ENCODE results near the gene CDH11. TPM values are rescaled to one million over a fixed set of nuclear protein-coding genes. Genes with fewer than 3 reads are reported as not detected.

The CDH11 gene
- total and polyA plus RNA-seq, 4 donors, result 0.72 to 5.3 (median 1.9) TPM

- Histone ChIP-seq H3K4me1 (ENCODE audit: control insufficient read depth in 4 of 4, insufficient read depth in 4 of 4, low read length in 3 of 4) (peaks cover 9 to 24% (median 16%) of the 10 kb centered on the region in 4 donors), H3K4me3 (ENCODE audit: low read depth in 1 of 3, low read length in 3 of 3) (no peak overlapping the region), H3K27me3 (ENCODE audit: control insufficient read depth in 4 of 4, insufficient read depth in 4 of 4, low read length in 3 of 4) (peaks cover 0 to 4% (median 1%) of the 10 kb centered on the region in 4 donors), H3K9ac (ENCODE audit: low read depth in 1 of 2, low read length in 2 of 2) (no peak overlapping the region), H3K9me3 (ENCODE audit: control insufficient read depth in 4 of 4, low read length in 3 of 4) (no peaks in the 10 kb centered on the region), H3K36me3 (ENCODE audit: control insufficient read depth in 4 of 4, insufficient read depth in 3 of 4, low read depth in 1 of 4, low read length in 3 of 4) (no peaks in the 10 kb centered on the region), H3K27ac (ENCODE audit: low read depth in 1 of 2, low read length in 2 of 2) (no peak overlapping the region)
- TF ChIP-seq FOXA2 (IDR thresholded peaks at IDR 0.05) (no peak), HNF4A (conservative IDR thresholded peaks at IDR 0.05) (peak; percentile 19 to 25)
- 54% methylated on average over 7 of the region's 7 CpGs for WGBS
- DNase-seq (ENCODE audit: low spot score), result no peak
Observed at GRCh38 chr16:65124212-65124548, 2.3 kb upstream of the CDH11 start.

GRCh38 chr16:65123396-65124211, 1.7 kb upstream of the CDH11 start:
- WGBS, result 6% methylated on average over 51 of the region's 51 CpGs
- Histone ChIP-seq H3K9me3 (ENCODE audit: control insufficient read depth in 4 of 4, low read length in 3 of 4) (no peaks in the 10 kb centered on the region), H3K36me3 (ENCODE audit: control insufficient read depth in 4 of 4, insufficient read depth in 3 of 4, low read depth in 1 of 4, low read length in 3 of 4) (no peaks in the 10 kb centered on the region), H3K27me3 (ENCODE audit: control insufficient read depth in 4 of 4, insufficient read depth in 4 of 4, low read length in 3 of 4) (peaks cover 0 to 4% (median 3%) of the 10 kb centered on the region in 4 donors), H3K4me3 (ENCODE audit: low read depth in 1 of 3, low read length in 3 of 3) (peak overlapping the region in 2 of 3 donors; percentile 34 to 48), H3K9ac (ENCODE audit: low read depth in 1 of 2, low read length in 2 of 2) (no peak overlapping the region), H3K27ac (ENCODE audit: low read depth in 1 of 2, low read length in 2 of 2) (no peak overlapping the region), H3K4me1 (ENCODE audit: control insufficient read depth in 4 of 4, insufficient read depth in 4 of 4, low read length in 3 of 4) (peaks cover 9 to 24% (median 16%) of the 10 kb centered on the region in 4 donors)
- TF ChIP-seq ZBTB33 (IDR thresholded peaks at IDR 0.05), result no peak
- TF ChIP-seq ATF3 (IDR thresholded peaks at IDR 0.05), result no peak
- no peak for TF ChIP-seq MAX (IDR thresholded peaks at IDR 0.05)
- no peak for TF ChIP-seq HNF4G (IDR thresholded peaks at IDR 0.05)
- no peak for TF ChIP-seq HNF4A (conservative IDR thresholded peaks at IDR 0.05)
- no peak for TF ChIP-seq CTCF (IDR thresholded peaks at IDR 0.05; ENCODE audit: low read depth, low read length, missing input control)
- no peak for TF ChIP-seq FOXA1 (IDR thresholded peaks at IDR 0.05)
- no peak for TF ChIP-seq FOXA2 (IDR thresholded peaks at IDR 0.05)
- no peak for DNase-seq (ENCODE audit: low spot score)

- no peak for DNase-seq (ENCODE audit: low spot score)
- Histone ChIP-seq H3K27me3 (ENCODE audit: control insufficient read depth in 4 of 4, insufficient read depth in 4 of 4, low read length in 3 of 4) (peaks cover 0 to 4% (median 3%) of the 10 kb centered on the region in 4 donors), H3K27ac (ENCODE audit: low read depth in 1 of 2, low read length in 2 of 2) (peak overlapping the region in 1 of 2 donors; percentile 35), H3K4me3 (ENCODE audit: low read depth in 1 of 3, low read length in 3 of 3) (peak overlapping the region in 2 of 3 donors; percentile 34 to 48), H3K4me1 (ENCODE audit: control insufficient read depth in 4 of 4, insufficient read depth in 4 of 4, low read length in 3 of 4) (peaks cover 9 to 24% (median 16%) of the 10 kb centered on the region in 4 donors), H3K9me3 (ENCODE audit: control insufficient read depth in 4 of 4, low read length in 3 of 4) (no peaks in the 10 kb centered on the region), H3K9ac (ENCODE audit: low read depth in 1 of 2, low read length in 2 of 2) (no peak overlapping the region), H3K36me3 (ENCODE audit: control insufficient read depth in 4 of 4, insufficient read depth in 3 of 4, low read depth in 1 of 4, low read length in 3 of 4) (no peaks in the 10 kb centered on the region)
- WGBS, result 2% methylated on average over 48 of the region's 48 CpGs
- TF ChIP-seq RAD21 (IDR thresholded peaks at IDR 0.05) (no peak), EGR1 (IDR thresholded peaks at IDR 0.05; ENCODE audit: low read depth in 2 of 2) (no peak), YY1 (IDR thresholded peaks at IDR 0.05) (no peak), FOXA1 (IDR thresholded peaks at IDR 0.05) (no peak), ATF3 (IDR thresholded peaks at IDR 0.05) (no peak), SP1 (IDR thresholded peaks at IDR 0.05) (no peak), HNF4A (conservative IDR thresholded peaks at IDR 0.05) (no peak), ZBTB33 (IDR thresholded peaks at IDR 0.05) (no peak), TAF1 (conservative IDR thresholded peaks at IDR 0.05) (no peak), NR2F2 (IDR thresholded peaks at IDR 0.05) (no peak), JUND (IDR thresholded peaks at IDR 0.05) (no peak), RXRA (IDR thresholded peaks at IDR 0.05) (no peak), MAX (IDR thresholded peaks at IDR 0.05) (no peak)
Observed at GRCh38 chr16:65122724-65123395, 997 bp upstream of the CDH11 start.

Measured in liver (tissue), 9 donors.